Activated T-cell treated with anti-CD3 and anti-CD28 coated beads for 24 hours (primary cell): ENCODE results near the gene UMODL1.
"Not testable (repeated sequence)": the region's sequence is repeated elsewhere in the genome, so short reads cannot be mapped to it uniquely, and the experiment has no call there.

ENCODE experiments used
- DNase-seq: peaks from one replicate; pipeline ENCODE4 v3.0.0-alpha.2; 2020; ENCODE audit warnings: low read depth

UMODL1 gene

GRCh38 chr21:42163511-42163863 is 92.4 kb downstream of the UMODL1 start:
- no peak for DNase-seq

- peak; percentile 23 for DNase-seq
These were observed 93.1 kb downstream of the UMODL1 start for GRCh38 chr21:42164064-42164789.

- no peak for DNase-seq
These were observed 93.7 kb downstream of the UMODL1 start for GRCh38 chr21:42164818-42165217.

GRCh38 chr21:42165901-42166300 is 94.8 kb downstream of the UMODL1 start:
- DNase-seq, result no peak

GRCh38 chr21:42169758-42170157 is 98.6 kb downstream of the UMODL1 start:
- DNase-seq, result no peak

GRCh38 chr21:42171091-42172053 is 100.3 kb downstream of the UMODL1 start:
- DNase-seq, result no peak

- no peak for DNase-seq
These were observed 101.7 kb downstream of the UMODL1 start for GRCh38 chr21:42172596-42173483.

- no peak for DNase-seq
These were observed 103.1 kb downstream of the UMODL1 start for GRCh38 chr21:42174173-42174572.

GRCh38 chr21:42175110-42175710 is 104.1 kb downstream of the UMODL1 start:
- no peak for DNase-seq

GRCh38 chr21:42176859-42177258 is 105.7 kb downstream of the UMODL1 start:
- no peak for DNase-seq

- DNase-seq, result no peak
These were observed 108.2 kb downstream of the UMODL1 start for GRCh38 chr21:42179316-42179715.

GRCh38 chr21:42180001-42180400 is 108.9 kb downstream of the UMODL1 start:
- not testable (repeated sequence) for DNase-seq

GRCh38 chr21:42182713-42183371 is 111.7 kb downstream of the UMODL1 start:
- DNase-seq, result no peak

GRCh38 chr21:42183374-42184266 is 112.5 kb downstream of the UMODL1 start:
- DNase-seq, result no peak

GRCh38 chr21:42186591-42186990 is 115.5 kb downstream of the UMODL1 start:
- no peak for DNase-seq

- DNase-seq, result peak; percentile 73
These were observed 117.0 kb downstream of the UMODL1 start for GRCh38 chr21:42187976-42188653.

- DNase-seq, result no peak
These were observed 117.5 kb downstream of the UMODL1 start for GRCh38 chr21:42188663-42189062.

- no peak for DNase-seq
These were observed 118.3 kb downstream of the UMODL1 start for GRCh38 chr21:42189431-42189830.

- DNase-seq, result no peak
These were observed 118.9 kb downstream of the UMODL1 start for GRCh38 chr21:42189860-42190485.
